H1 (cell line): ENCODE results near the gene IL32.

Experiments used
- ATF3 ChIP-seq: IDR thresholded peaks from 2 replicates; pipeline ENCODE4 v1.6.1; 2011; ENCODE audit warnings: low read depth, mild to moderate bottlenecking, low read length; ENCODE audit not compliant: insufficient read depth
- PHF8 ChIP-seq: fragments of 200-600 bp; sonication (generic); conservative IDR thresholded peaks from 2 replicates; pipeline ENCODE4 v1.7.1; 2012; ENCODE audit warnings: low read depth, mild to moderate bottlenecking, inconsistent platforms, low read length, moderate library complexity
- POLR2AphosphoS5 ChIP-seq: IDR thresholded peaks from 2 replicates; pipeline ENCODE4 v1.6.1; 2011; ENCODE audit warnings: low read depth, low read length
- TAF1 ChIP-seq: IDR thresholded peaks from 2 replicates; pipeline ENCODE4 v1.6.1; 2011; ENCODE audit warnings: mild to moderate bottlenecking, low read depth, low read length
- TF ChIP-seq, protein P1 (sequence below), 3 experiments: IDR thresholded peaks; 1 replicate in 2 of 3; 2 replicates in 1 of 3; pipeline versions ENCODE4 v1.5.1 to v1.6.1; 2011; ENCODE audit warnings: low read length in 3 of 3, mild to moderate bottlenecking in 3 of 3, inconsistent platforms in 2 of 3, low read depth in 1 of 3, moderate library complexity in 1 of 3; ENCODE audit not compliant: insufficient read depth in 1 of 3; ENCODE audit errors: control extremely low read depth in 1 of 3
- TF ChIP-seq, protein P2 (sequence below): IDR thresholded peaks from 2 replicates; pipeline ENCODE4 v1.6.1; 2011; ENCODE audit warnings: low read length, improper control_type of control experiment
- TF ChIP-seq, protein P3 (sequence below): IDR thresholded peaks from 2 replicates; pipeline ENCODE4 v1.6.1; 2012; ENCODE audit warnings: inconsistent platforms

- TF ChIP-seq, protein P1, sequence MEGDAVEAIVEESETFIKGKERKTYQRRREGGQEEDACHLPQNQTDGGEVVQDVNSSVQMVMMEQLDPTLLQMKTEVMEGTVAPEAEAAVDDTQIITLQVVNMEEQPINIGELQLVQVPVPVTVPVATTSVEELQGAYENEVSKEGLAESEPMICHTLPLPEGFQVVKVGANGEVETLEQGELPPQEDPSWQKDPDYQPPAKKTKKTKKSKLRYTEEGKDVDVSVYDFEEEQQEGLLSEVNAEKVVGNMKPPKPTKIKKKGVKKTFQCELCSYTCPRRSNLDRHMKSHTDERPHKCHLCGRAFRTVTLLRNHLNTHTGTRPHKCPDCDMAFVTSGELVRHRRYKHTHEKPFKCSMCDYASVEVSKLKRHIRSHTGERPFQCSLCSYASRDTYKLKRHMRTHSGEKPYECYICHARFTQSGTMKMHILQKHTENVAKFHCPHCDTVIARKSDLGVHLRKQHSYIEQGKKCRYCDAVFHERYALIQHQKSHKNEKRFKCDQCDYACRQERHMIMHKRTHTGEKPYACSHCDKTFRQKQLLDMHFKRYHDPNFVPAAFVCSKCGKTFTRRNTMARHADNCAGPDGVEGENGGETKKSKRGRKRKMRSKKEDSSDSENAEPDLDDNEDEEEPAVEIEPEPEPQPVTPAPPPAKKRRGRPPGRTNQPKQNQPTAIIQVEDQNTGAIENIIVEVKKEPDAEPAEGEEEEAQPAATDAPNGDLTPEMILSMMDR (IDR thresholded peaks at IDR 0.05; ENCODE audit: control extremely low read depth in 1 of 3, insufficient read depth in 1 of 3, low read depth in 1 of 3, low read length in 3 of 3): peak; percentile 20 to 40 (median 26)
- TF ChIP-seq ATF3 (no peak), PHF8 (no peak), TAF1 (no peak), POLR2AphosphoS5 (no peak; the same call in 1 of the 2 replicates)
- TF ChIP-seq, protein P2, sequence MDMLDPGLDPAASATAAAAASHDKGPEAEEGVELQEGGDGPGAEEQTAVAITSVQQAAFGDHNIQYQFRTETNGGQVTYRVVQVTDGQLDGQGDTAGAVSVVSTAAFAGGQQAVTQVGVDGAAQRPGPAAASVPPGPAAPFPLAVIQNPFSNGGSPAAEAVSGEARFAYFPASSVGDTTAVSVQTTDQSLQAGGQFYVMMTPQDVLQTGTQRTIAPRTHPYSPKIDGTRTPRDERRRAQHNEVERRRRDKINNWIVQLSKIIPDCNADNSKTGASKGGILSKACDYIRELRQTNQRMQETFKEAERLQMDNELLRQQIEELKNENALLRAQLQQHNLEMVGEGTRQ: no peak
- TF ChIP-seq, protein P3, sequence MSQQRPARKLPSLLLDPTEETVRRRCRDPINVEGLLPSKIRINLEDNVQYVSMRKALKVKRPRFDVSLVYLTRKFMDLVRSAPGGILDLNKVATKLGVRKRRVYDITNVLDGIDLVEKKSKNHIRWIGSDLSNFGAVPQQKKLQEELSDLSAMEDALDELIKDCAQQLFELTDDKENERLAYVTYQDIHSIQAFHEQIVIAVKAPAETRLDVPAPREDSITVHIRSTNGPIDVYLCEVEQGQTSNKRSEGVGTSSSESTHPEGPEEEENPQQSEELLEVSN: no peak
Observed at GRCh38 chr16:3095869-3096268, 30.4 kb downstream of the IL32 start.
